ENCODE results near the gene VAV3. TPM values are rescaled to one million over a fixed set of nuclear protein-coding genes. Genes with fewer than 3 reads are reported as not detected.

VAV3 gene
- polyA plus RNA-seq, 1 of the 3 experiments (the other 2 are of a cell fraction): not detected

DNA sequence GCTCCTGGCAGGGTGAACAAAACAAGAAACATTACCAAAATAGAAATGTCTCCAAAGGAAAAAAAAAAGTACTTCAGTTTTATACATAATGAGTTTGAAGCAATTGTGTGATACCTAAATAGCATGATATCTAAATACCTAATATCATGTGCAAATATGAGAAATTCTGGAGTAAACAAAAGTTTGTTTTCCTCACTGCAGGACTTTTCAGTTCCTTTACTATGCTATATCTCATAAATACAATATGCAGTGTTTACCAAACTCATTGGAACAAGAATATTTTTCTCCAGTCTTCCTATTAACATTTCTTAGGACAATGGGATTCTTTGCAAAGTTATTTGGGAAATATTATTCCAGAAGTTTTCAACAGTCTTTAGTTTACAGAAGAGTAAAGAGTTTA lies 98.1 kb downstream of the VAV3 start:
- no peaks in the 10 kb centered on the region for H3K9me3 ChIP-seq
- H3K4me1 ChIP-seq (ENCODE audit: control insufficient read depth in 1 of 2, insufficient read depth in 2 of 2, low read depth in 1 of 2, low read length in 1 of 2): no peaks in the 10 kb centered on the region
- TF ChIP-seq FOSL2 (IDR thresholded peaks at IDR 0.05; ENCODE audit: borderline replicate concordance, low read depth): no peak
- TF ChIP-seq, protein P1, sequence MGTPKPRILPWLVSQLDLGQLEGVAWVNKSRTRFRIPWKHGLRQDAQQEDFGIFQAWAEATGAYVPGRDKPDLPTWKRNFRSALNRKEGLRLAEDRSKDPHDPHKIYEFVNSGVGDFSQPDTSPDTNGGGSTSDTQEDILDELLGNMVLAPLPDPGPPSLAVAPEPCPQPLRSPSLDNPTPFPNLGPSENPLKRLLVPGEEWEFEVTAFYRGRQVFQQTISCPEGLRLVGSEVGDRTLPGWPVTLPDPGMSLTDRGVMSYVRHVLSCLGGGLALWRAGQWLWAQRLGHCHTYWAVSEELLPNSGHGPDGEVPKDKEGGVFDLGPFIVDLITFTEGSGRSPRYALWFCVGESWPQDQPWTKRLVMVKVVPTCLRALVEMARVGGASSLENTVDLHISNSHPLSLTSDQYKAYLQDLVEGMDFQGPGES (IDR thresholded peaks at IDR 0.05; ENCODE audit: low read depth, low read length): no peak
- no peak for TF ChIP-seq CHD2 (IDR thresholded peaks at IDR 0.05; ENCODE audit: low read length, partially characterized antibody)
- no peak for TF ChIP-seq SIN3A (IDR thresholded peaks at IDR 0.05; ENCODE audit: borderline replicate concordance, low read depth, low read length)
- TF ChIP-seq SMC3 (IDR thresholded peaks at IDR 0.05; ENCODE audit: low read depth, low read length): no peak
- TF ChIP-seq RCOR1 (IDR thresholded peaks at IDR 0.05; ENCODE audit: low read length): no peak
- TF ChIP-seq, protein P2, sequence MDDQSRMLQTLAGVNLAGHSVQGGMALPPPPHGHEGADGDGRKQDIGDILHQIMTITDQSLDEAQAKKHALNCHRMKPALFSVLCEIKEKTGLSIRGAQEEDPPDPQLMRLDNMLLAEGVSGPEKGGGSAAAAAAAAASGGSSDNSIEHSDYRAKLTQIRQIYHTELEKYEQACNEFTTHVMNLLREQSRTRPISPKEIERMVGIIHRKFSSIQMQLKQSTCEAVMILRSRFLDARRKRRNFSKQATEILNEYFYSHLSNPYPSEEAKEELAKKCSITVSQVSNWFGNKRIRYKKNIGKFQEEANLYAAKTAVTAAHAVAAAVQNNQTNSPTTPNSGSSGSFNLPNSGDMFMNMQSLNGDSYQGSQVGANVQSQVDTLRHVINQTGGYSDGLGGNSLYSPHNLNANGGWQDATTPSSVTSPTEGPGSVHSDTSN (IDR thresholded peaks at IDR 0.05): no peak
- no peak for TF ChIP-seq TAF1 (IDR thresholded peaks at IDR 0.05; ENCODE audit: borderline replicate concordance, low read depth, low read length)
- CTCF ChIA-PET: no interaction called here
- no peak overlapping the region for H3K9ac ChIP-seq
- H3K4me3 ChIP-seq (ENCODE audit: low read depth in 2 of 2, low read length in 1 of 2): no peak overlapping the region
- POLR2A ChIA-PET: no interaction called here
- H2AFZ ChIP-seq (ENCODE audit: low read depth): no peak overlapping the region
- H4K20me1 ChIP-seq (ENCODE audit: insufficient read depth): no peaks in the 10 kb centered on the region
- H3K36me3 ChIP-seq (replicated peaks in 1 of 2; ENCODE audit: control insufficient read depth in 1 of 2, insufficient read depth in 2 of 2, low read length in 1 of 2): no peaks in the 10 kb centered on the region
- no peak overlapping the region for H3K4me2 ChIP-seq
- DNase-seq: no peak
- no peaks in the 10 kb centered on the region for H3F3A ChIP-seq (replicated peaks; ENCODE audit: insufficient read depth)
- no peaks in the 10 kb centered on the region for H3K79me2 ChIP-seq (ENCODE audit: insufficient read depth)
- no peaks in the 10 kb centered on the region for H3K27me3 ChIP-seq (ENCODE audit: insufficient read depth)
- H3K9me2 ChIP-seq: no peaks in the 10 kb centered on the region
- no peak overlapping the region for H3K27ac ChIP-seq (ENCODE audit: low read depth in 2 of 2, low read length in 1 of 2)

DNA sequence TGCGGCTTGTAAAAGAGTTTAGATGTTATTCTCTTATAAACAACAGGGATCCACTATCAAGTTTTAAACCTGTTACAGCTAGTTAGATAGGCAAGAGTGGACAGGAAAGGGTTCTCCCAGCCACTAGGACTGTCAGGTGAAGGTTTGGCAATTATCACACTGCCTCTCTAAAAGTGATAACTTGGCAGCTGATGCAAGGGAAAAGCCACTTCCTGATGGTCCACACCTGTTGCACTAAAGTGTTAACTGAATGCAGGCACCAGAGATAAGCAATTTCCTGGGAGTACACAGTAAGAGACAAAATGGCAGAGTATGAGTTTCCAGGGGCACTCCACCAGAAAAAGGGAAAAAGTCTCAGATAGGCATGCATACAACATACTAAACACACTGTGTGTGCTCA lies 99.4 kb downstream of the VAV3 start:
- no peak for DNase-seq
- H3K4me1 ChIP-seq (ENCODE audit: control insufficient read depth in 1 of 2, insufficient read depth in 2 of 2, low read depth in 1 of 2, low read length in 1 of 2): no peaks in the 10 kb centered on the region
- no peaks in the 10 kb centered on the region for H3K9me2 ChIP-seq
- H3K36me3 ChIP-seq (replicated peaks in 1 of 2; ENCODE audit: control insufficient read depth in 1 of 2, insufficient read depth in 2 of 2, low read length in 1 of 2): no peaks in the 10 kb centered on the region
- ChIA-PET CTCF (no interaction called here), POLR2A (no interaction called here)
- no peaks in the 10 kb centered on the region for H3K27me3 ChIP-seq (ENCODE audit: insufficient read depth)
- H3K9me3 ChIP-seq: no peaks in the 10 kb centered on the region
- no peak overlapping the region for H3K27ac ChIP-seq (ENCODE audit: low read depth in 2 of 2, low read length in 1 of 2)
- no peaks in the 10 kb centered on the region for H4K20me1 ChIP-seq (ENCODE audit: insufficient read depth)
- no peak overlapping the region for H3K9ac ChIP-seq
- no peaks in the 10 kb centered on the region for H3K79me2 ChIP-seq (ENCODE audit: insufficient read depth)
- WGBS (ENCODE audit: low lambda C conversion rate): 78% methylated on average over 1 of the region's 1 CpG
- no peak overlapping the region for H3K4me3 ChIP-seq (ENCODE audit: low read depth in 2 of 2, low read length in 1 of 2)
- H3K4me2 ChIP-seq: no peak overlapping the region
- no peak overlapping the region for H2AFZ ChIP-seq (ENCODE audit: low read depth)
- no peaks in the 10 kb centered on the region for H3F3A ChIP-seq (replicated peaks; ENCODE audit: insufficient read depth)
- TF ChIP-seq, protein P3, sequence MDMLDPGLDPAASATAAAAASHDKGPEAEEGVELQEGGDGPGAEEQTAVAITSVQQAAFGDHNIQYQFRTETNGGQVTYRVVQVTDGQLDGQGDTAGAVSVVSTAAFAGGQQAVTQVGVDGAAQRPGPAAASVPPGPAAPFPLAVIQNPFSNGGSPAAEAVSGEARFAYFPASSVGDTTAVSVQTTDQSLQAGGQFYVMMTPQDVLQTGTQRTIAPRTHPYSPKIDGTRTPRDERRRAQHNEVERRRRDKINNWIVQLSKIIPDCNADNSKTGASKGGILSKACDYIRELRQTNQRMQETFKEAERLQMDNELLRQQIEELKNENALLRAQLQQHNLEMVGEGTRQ (IDR thresholded peaks at IDR 0.05; ENCODE audit: borderline replicate concordance, low read depth, low read length): no peak
- TF ChIP-seq TEAD4 (IDR thresholded peaks at IDR 0.05; ENCODE audit: borderline replicate concordance, insufficient read depth): no peak
- TF ChIP-seq EZH2phosphoT487 (IDR thresholded peaks at IDR 0.05; ENCODE audit: borderline replicate concordance, low read depth): no peak
- no peak for TF ChIP-seq RCOR1 (IDR thresholded peaks at IDR 0.05; ENCODE audit: low read length)
- TF ChIP-seq, protein P1 (IDR thresholded peaks at IDR 0.05; ENCODE audit: low read depth, low read length): no peak
- TF ChIP-seq NRF1 (IDR thresholded peaks at IDR 0.05; ENCODE audit: low read depth, low read length): no peak
- TF ChIP-seq, protein P4, sequence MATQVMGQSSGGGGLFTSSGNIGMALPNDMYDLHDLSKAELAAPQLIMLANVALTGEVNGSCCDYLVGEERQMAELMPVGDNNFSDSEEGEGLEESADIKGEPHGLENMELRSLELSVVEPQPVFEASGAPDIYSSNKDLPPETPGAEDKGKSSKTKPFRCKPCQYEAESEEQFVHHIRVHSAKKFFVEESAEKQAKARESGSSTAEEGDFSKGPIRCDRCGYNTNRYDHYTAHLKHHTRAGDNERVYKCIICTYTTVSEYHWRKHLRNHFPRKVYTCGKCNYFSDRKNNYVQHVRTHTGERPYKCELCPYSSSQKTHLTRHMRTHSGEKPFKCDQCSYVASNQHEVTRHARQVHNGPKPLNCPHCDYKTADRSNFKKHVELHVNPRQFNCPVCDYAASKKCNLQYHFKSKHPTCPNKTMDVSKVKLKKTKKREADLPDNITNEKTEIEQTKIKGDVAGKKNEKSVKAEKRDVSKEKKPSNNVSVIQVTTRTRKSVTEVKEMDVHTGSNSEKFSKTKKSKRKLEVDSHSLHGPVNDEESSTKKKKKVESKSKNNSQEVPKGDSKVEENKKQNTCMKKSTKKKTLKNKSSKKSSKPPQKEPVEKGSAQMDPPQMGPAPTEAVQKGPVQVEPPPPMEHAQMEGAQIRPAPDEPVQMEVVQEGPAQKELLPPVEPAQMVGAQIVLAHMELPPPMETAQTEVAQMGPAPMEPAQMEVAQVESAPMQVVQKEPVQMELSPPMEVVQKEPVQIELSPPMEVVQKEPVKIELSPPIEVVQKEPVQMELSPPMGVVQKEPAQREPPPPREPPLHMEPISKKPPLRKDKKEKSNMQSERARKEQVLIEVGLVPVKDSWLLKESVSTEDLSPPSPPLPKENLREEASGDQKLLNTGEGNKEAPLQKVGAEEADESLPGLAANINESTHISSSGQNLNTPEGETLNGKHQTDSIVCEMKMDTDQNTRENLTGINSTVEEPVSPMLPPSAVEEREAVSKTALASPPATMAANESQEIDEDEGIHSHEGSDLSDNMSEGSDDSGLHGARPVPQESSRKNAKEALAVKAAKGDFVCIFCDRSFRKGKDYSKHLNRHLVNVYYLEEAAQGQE (IDR thresholded peaks at IDR 0.05; ENCODE audit: low read depth, low read length): no peak
- TF ChIP-seq, protein P5, sequence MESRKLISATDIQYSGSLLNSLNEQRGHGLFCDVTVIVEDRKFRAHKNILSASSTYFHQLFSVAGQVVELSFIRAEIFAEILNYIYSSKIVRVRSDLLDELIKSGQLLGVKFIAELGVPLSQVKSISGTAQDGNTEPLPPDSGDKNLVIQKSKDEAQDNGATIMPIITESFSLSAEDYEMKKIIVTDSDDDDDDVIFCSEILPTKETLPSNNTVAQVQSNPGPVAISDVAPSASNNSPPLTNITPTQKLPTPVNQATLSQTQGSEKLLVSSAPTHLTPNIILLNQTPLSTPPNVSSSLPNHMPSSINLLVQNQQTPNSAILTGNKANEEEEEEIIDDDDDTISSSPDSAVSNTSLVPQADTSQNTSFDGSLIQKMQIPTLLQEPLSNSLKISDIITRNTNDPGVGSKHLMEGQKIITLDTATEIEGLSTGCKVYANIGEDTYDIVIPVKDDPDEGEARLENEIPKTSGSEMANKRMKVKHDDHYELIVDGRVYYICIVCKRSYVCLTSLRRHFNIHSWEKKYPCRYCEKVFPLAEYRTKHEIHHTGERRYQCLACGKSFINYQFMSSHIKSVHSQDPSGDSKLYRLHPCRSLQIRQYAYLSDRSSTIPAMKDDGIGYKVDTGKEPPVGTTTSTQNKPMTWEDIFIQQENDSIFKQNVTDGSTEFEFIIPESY (IDR thresholded peaks at IDR 0.05; ENCODE audit: borderline replicate concordance, low read depth): no peak
- no peak for TF ChIP-seq FOXM1 (IDR thresholded peaks at IDR 0.05; ENCODE audit: low read depth)
- no peak for TF ChIP-seq MXI1 (IDR thresholded peaks at IDR 0.05; ENCODE audit: low read depth, low read length)
- TF ChIP-seq RAD21 (IDR thresholded peaks at IDR 0.05; ENCODE audit: low read length): no peak
- no peak for TF ChIP-seq FOXJ3 (CRISPR knock-in tag; IDR thresholded peaks at IDR 0.05)
